22Rv1 (cell line): ENCODE data around the gene MVP.

Experiments
- ZFX ChIP-seq: fragments of 450-650 bp; IDR thresholded peaks from 2 replicates; pipeline ENCODE4 v1.6.1; 2017; ENCODE audit warnings: antibody characterized with exemption, borderline replicate concordance
- TF ChIP-seq, protein P1 (sequence below): fragments of 450-650 bp; IDR thresholded peaks from 2 replicates; pipeline ENCODE4 v1.5.1; 2017; ENCODE audit warnings: mild to moderate bottlenecking

DNA sequence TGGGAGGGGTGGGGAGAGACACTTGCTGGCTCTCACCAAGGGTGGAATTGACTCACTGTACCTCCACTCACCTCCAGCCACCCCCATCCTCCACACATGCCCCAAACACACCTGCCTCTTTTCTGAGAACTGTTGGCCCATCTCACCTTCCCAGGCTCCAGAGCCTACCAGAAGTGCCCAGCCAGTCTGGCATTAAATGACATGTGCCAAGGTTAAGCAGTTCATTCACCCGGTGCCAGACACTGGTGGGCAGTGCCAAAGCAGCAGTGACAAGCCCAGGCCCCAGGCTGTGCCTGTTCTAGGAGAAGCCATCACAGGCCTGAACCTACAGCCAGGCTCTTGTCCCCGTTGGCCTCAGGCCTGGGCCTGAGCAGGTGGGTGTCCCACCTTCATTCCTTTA, 11.2 kb downstream of the MVP start:
- TF ChIP-seq, protein P1, sequence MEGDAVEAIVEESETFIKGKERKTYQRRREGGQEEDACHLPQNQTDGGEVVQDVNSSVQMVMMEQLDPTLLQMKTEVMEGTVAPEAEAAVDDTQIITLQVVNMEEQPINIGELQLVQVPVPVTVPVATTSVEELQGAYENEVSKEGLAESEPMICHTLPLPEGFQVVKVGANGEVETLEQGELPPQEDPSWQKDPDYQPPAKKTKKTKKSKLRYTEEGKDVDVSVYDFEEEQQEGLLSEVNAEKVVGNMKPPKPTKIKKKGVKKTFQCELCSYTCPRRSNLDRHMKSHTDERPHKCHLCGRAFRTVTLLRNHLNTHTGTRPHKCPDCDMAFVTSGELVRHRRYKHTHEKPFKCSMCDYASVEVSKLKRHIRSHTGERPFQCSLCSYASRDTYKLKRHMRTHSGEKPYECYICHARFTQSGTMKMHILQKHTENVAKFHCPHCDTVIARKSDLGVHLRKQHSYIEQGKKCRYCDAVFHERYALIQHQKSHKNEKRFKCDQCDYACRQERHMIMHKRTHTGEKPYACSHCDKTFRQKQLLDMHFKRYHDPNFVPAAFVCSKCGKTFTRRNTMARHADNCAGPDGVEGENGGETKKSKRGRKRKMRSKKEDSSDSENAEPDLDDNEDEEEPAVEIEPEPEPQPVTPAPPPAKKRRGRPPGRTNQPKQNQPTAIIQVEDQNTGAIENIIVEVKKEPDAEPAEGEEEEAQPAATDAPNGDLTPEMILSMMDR = no peak
- TF ChIP-seq ZFX = no peak
